AG04450 (cell line): ENCODE measurements around the gene MACO1. TPM values are rescaled to one million over a fixed set of nuclear protein-coding genes. Genes with fewer than 3 reads are reported as not detected.

Experiments
- CTCF ChIA-PET: fragments of 300-600, 350-600 bp; formaldehyde crosslinking; extraction: SDS; loops from one replicate; lab custom pipeline; 2022; ENCODE audit warnings: antibody characterized with exemption, inconsistent platforms; lab: Charles Lee
- POLR2A ChIA-PET: fragments of 350-600 bp; formaldehyde crosslinking; extraction: SDS; loops from one replicate; lab custom pipeline; 2021; ENCODE audit warnings: antibody characterized with exemption, inconsistent platforms; lab: Yijun Ruan, JAX
- DNase-seq: peaks from one replicate; pipeline ENCODE4 v3.0.0-alpha.2; 2011; ENCODE audit warnings: low read depth, low spot score
- H3K27ac ChIP-seq: one replicate; pipeline ENCODE4 v1.5.1; 2012; ENCODE audit warnings: low read depth, low read length, control low read depth
- H3K27me3 ChIP-seq: one replicate; pipeline ENCODE4 v1.6.0; 2012; ENCODE audit warnings: low read length; ENCODE audit not compliant: control insufficient read depth, insufficient read depth
- H3K4me3 ChIP-seq: 2 replicates; pipeline ENCODE4 v1.5.1; 2011; ENCODE audit warnings: mild to moderate bottlenecking, low read depth, low read length, control low read depth
- H3K9me3 ChIP-seq: 2 replicates; pipeline ENCODE4 v1.5.1; 2012; ENCODE audit warnings: low read length; ENCODE audit not compliant: control insufficient read depth, insufficient read depth
- polyA plus RNA-seq: library from polyadenylated mRNA; depleted of rRNA; stranded (reverse); fragments of >200 nt; gene quantifications from 2 replicates; pipeline ENCODE4 v1.2.3, GENCODE V29; 2011
- TF ChIP-seq, protein P1 (sequence below): IDR thresholded peaks from 2 replicates; pipeline ENCODE4 v1.5.1; 2011; ENCODE audit warnings: low read depth, low read length, control low read depth, inconsistent platforms

MACO1 gene
- polyA plus RNA-seq, 1 experiment: 16.7 TPM

GRCh38 chr1:25469177-25469576 lies 38.5 kb downstream of the MACO1 start:
- ChIA-PET POLR2A (interaction anchor here (0.6 to 1.3 kb wide), 3 partner anchors 13 to 532 kb away, joined by 3 to 6 read pairs (median 5); no protein-coding TSS in a partner anchor), CTCF (interaction anchor here (0.6 to 0.7 kb wide), 3 partner anchors 18 to 26 kb away, joined by 3 to 8 read pairs (median 4); no protein-coding TSS in a partner anchor)
- Histone ChIP-seq H3K27ac (no peak overlapping the region), H3K4me3 (no peak overlapping the region), H3K9me3 (no peaks in the 10 kb centered on the region), H3K27me3 (no peaks in the 10 kb centered on the region)
- TF ChIP-seq, protein P1, sequence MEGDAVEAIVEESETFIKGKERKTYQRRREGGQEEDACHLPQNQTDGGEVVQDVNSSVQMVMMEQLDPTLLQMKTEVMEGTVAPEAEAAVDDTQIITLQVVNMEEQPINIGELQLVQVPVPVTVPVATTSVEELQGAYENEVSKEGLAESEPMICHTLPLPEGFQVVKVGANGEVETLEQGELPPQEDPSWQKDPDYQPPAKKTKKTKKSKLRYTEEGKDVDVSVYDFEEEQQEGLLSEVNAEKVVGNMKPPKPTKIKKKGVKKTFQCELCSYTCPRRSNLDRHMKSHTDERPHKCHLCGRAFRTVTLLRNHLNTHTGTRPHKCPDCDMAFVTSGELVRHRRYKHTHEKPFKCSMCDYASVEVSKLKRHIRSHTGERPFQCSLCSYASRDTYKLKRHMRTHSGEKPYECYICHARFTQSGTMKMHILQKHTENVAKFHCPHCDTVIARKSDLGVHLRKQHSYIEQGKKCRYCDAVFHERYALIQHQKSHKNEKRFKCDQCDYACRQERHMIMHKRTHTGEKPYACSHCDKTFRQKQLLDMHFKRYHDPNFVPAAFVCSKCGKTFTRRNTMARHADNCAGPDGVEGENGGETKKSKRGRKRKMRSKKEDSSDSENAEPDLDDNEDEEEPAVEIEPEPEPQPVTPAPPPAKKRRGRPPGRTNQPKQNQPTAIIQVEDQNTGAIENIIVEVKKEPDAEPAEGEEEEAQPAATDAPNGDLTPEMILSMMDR: no peak
- no peak for DNase-seq

GRCh38 chr1:25472471-25472870 lies 41.8 kb downstream of the MACO1 start:
- ChIA-PET POLR2A (no interaction called here), CTCF (no interaction called here)
- TF ChIP-seq, protein P1: no peak
- H3K27ac ChIP-seq: no peak overlapping the region
- H3K4me3 ChIP-seq: no peak overlapping the region
- H3K9me3 ChIP-seq: no peaks in the 10 kb centered on the region
- no peaks in the 10 kb centered on the region for H3K27me3 ChIP-seq
- no peak for DNase-seq

DNA sequence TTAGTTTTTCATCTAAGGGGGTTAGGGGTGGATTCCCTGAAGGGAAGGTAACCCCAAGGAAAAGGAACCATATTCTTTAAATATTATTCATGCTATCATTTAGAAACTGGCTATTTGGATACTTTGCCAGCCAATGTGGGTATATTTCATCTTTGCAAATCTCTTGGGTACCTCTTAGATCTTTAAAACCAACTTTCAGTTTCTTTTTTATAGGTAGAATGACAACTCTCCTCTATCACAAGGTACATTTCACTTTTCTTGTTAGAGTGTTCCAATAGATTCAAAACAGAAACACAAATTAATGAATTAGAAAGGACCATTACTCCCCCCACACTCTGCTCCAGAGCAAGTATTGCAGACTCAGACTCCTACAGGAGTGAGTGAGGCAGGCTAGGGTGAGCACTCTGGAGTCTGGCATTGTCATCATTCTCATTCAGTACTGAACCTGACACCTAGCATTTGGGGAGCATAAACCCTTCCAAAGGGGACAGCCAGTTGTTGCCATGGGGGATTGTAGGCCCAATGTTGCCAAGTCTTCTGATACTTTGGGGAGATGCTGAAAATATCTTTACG lies 43.0 kb downstream of the MACO1 start:
- CTCF ChIA-PET: no interaction called here
- POLR2A ChIA-PET: no interaction called here
- TF ChIP-seq, protein P1: no peak

DNA sequence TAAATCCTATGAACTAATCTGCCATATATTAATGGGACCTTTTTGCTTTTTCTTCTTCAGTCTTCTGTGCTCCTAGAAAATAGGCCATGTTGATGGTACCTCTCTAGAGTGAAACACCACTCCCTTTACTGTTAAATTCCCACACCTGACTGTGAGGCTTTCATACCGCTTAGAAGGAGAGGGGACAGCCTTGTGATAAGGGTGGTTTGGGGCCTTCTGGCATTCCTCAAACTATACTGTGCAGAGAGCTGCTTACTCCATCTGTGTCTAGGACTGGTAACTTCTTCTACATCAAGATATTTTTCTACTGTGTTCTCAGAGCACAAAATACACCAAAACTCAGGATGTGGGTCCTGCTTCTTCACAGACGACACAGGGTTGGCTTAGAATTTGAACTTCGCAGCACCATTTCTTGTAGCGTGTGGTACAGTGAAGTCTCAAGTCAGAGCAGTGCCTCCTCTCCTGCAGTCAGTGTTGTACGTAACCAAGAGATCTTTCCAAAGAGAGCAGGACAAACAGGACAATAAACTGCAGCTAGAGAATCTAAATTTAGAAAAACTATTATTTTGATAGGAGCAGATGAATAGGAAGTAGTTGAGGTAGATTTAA lies 43.8 kb downstream of the MACO1 start:
- no peaks in the 10 kb centered on the region for H3K27me3 ChIP-seq
- no peak for DNase-seq
- TF ChIP-seq, protein P1: no peak
- no peak overlapping the region for H3K27ac ChIP-seq
- no peaks in the 10 kb centered on the region for H3K9me3 ChIP-seq
- no peak overlapping the region for H3K4me3 ChIP-seq
- CTCF ChIA-PET: no interaction called here
- POLR2A ChIA-PET: no interaction called here

More for the DNA sequence above, 43.0 kb downstream of the MACO1 start:
- Histone ChIP-seq H3K27me3 (no peaks in the 10 kb centered on the region), H3K4me3 (no peak overlapping the region), H3K9me3 (no peaks in the 10 kb centered on the region), H3K27ac (no peak overlapping the region)
- DNase-seq: no peak
